HL-60 (cell line): Measurements from ENCODE around the gene TMEM235.

Experiments used
- DNase-seq, 2 experiments: peaks; one replicate each; pipeline ENCODE4 v3.0.0-alpha.2; 2010 to 2020; ENCODE audit warnings: low read depth in 1 of 2, low spot score in 1 of 2
- H3K27ac ChIP-seq: fragments of 250-450 bp; sonication (Bioruptor Pico); replicated peaks from 2 replicates; pipeline ENCODE4 v1.5.1; 2020; ENCODE audit warnings: mild to moderate bottlenecking, moderate library complexity
- H3K27me3 ChIP-seq: fragments of 250-450 bp; sonication (Bioruptor Pico); 2 replicates; pipeline ENCODE4 v1.5.1; 2021; ENCODE audit warnings: mild to moderate bottlenecking, moderate library complexity; ENCODE audit not compliant: insufficient read depth, poor library complexity, severe bottlenecking
- H3K4me3 ChIP-seq: replicated peaks from 2 replicates; pipeline ENCODE4 v1.5.1; 2011; ENCODE audit warnings: mild to moderate bottlenecking, control low read depth, low read length; ENCODE audit not compliant: insufficient read depth
- GABPA ChIP-seq: IDR thresholded peaks from 2 replicates; pipeline ENCODE4 v1.6.1; 2012; ENCODE audit warnings: low read depth
- POLR2AphosphoS5 ChIP-seq: IDR thresholded peaks from 2 replicates; pipeline ENCODE4 v1.6.1; 2012; ENCODE audit warnings: low read depth
- REST ChIP-seq: IDR thresholded peaks from 2 replicates; pipeline ENCODE4 v1.6.1; 2012; ENCODE audit warnings: low read depth; ENCODE audit not compliant: insufficient replicate concordance
- SPI1 ChIP-seq: IDR thresholded peaks from 2 replicates; pipeline ENCODE4 v1.6.1; 2012; ENCODE audit warnings: low read depth, mild to moderate bottlenecking, borderline replicate concordance
- TF ChIP-seq, protein P1 (sequence below): IDR thresholded peaks from one replicate; pipeline ENCODE4 v1.5.1; 2011; ENCODE audit warnings: low read length, control low read depth, inconsistent platforms; ENCODE audit not compliant: insufficient read depth

TMEM235 gene

DNA sequence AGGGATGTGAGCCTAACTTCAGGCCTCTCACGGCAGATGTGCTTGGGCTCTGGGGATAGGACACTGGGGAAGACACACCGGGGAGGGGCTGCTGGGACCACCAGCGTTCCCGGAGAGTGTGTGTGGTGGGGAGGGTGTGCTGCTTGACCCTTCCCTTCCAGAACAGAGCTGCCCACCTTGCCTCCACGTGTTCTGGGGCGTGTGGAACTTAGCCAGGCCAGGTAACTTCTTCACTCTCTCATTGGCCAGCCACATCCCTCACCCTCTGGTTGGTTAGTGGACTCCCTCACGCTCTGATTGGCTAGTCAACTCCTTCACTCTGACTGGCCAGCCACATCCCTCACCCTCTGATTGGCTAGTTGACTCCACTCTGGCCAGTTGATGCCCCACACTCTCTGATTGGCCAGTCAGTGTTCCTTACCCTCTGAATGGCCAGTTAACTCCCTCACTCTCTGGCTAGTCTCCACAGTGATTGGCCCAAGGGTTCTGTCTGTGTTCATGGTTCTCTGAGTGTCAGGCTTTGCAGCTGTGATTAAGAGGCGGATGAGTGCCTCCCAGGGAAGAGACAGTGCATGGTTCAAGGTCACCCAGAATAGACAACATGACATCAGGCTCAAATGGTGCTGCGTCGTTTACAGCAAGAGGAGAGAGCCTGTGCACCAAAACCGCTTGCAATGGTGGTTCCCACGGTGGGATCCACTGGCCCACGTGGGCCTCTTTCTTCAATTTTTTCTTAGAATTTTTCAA is 10.0 kb downstream of the TMEM235 start:
- TF ChIP-seq, protein P1, sequence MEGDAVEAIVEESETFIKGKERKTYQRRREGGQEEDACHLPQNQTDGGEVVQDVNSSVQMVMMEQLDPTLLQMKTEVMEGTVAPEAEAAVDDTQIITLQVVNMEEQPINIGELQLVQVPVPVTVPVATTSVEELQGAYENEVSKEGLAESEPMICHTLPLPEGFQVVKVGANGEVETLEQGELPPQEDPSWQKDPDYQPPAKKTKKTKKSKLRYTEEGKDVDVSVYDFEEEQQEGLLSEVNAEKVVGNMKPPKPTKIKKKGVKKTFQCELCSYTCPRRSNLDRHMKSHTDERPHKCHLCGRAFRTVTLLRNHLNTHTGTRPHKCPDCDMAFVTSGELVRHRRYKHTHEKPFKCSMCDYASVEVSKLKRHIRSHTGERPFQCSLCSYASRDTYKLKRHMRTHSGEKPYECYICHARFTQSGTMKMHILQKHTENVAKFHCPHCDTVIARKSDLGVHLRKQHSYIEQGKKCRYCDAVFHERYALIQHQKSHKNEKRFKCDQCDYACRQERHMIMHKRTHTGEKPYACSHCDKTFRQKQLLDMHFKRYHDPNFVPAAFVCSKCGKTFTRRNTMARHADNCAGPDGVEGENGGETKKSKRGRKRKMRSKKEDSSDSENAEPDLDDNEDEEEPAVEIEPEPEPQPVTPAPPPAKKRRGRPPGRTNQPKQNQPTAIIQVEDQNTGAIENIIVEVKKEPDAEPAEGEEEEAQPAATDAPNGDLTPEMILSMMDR: no peak
- no peak for TF ChIP-seq REST
- TF ChIP-seq GABPA: no peak
- TF ChIP-seq SPI1: no peak
- no peak for TF ChIP-seq POLR2AphosphoS5
- no peak for DNase-seq
- Histone ChIP-seq H3K27me3 (no peaks in the 10 kb centered on the region), H3K27ac (no peak overlapping the region), H3K4me3 (no peak overlapping the region)

DNA sequence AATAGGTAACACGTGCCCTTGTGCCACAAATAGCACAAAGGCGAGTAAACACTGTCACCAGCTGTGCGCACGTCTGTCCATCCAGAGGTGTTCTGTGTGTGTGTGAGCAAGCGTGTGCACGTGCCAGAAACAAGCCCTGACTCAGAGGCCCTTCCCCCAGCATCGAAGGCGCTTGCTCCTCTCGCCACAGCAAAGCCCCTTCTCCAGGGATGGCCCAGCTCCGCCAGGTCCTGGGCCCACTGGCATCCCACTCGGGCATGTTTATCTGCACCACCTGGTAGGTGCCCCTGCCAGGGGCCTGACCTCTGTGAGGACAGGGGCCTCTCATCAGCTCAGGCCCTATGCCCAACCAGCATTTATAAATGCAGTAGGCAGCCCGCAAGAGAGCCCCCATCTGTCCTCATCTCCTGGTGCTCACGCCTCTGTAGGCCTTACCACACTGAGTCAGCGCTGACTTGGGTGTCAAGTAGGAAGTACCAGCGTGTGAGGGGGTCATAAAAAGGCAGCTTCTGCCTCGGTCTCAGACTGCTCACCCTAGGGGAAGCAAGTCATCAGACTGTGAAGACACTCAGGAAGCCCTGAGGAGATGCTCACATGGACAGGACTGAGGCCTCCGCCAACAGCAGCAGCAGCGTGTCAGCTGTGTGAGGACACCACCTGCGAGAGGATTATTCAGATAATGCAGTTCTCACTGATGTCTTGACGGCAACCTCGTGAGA is 10.8 kb downstream of the TMEM235 start:
- no peak for DNase-seq
- no peak overlapping the region for H3K4me3 ChIP-seq
- H3K27ac ChIP-seq: no peak overlapping the region
- TF ChIP-seq, protein P1: no peak
- TF ChIP-seq POLR2AphosphoS5: no peak
- TF ChIP-seq GABPA: no peak
- TF ChIP-seq SPI1: no peak
- TF ChIP-seq REST: no peak
- no peaks in the 10 kb centered on the region for H3K27me3 ChIP-seq

DNA sequence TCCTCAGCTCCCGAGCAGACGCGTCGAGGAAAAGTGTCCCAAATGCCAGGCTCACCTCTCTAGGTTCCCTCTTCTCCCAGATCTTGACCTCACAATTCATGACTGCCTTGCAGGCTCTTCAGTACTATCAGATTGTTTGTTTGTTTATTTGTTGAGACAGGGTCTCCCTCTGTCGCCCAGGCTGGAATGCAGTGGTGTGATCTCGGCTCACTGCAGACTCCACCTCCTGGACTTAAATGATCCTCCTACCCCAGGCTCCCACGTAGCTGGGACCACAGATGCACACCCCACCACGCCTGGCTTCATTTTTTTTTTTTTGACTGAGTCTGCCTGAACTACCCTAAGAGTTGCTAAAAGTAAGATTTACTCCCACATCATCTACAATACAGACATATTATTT is 15.9 kb downstream of the TMEM235 start:
- no peak overlapping the region for H3K4me3 ChIP-seq
- DNase-seq: no peak
- no peaks in the 10 kb centered on the region for H3K27me3 ChIP-seq
- no peak overlapping the region for H3K27ac ChIP-seq
- TF ChIP-seq GABPA: no peak
- TF ChIP-seq REST: no peak
- TF ChIP-seq, protein P1: no peak
- no peak for TF ChIP-seq POLR2AphosphoS5
- no peak for TF ChIP-seq SPI1
